ENCODE measurements around the gene GLTPD2.

- peak in 1 of 6 experiments; percentile 17 for TF ChIP-seq CTCF (IDR thresholded peaks at IDR 0.05)
- no peak for TF ChIP-seq POLR2A (IDR thresholded peaks at IDR 0.05)
Measured at GRCh38 chr17:4788159-4788806, 481 bp upstream of the GLTPD2 start.
